ENCODE data around the gene CYP51A1. TPM values are rescaled to one million over a fixed set of nuclear protein-coding genes. Genes with fewer than 3 reads are reported as not detected.

Gene CYP51A1
- total and polyA plus RNA-seq, 4 donors, result 56.4 to 338 (median 170) TPM

DNA sequence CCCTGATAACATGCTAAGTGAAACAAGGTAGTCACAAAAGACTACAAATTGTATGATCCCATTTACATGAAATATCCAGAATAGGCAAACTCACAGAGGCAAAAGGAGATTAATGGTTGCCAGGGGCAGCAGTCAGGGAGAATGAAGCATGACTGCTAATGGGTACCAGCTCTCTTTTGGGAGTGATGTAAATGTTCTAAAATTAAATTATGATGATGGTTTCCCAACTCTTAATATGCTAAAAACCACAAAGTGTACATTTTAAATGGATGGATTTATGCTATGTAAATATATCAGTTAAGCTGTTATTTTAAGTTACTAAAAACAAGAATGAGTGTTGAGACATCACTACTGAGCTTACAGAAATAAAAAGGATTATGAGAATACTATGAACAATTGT is 12.6 kb downstream of the CYP51A1 start:
- no peaks in the 10 kb centered on the region for H3K27me3 ChIP-seq (ENCODE audit: control insufficient read depth in 4 of 4, insufficient read depth in 4 of 4, low read length in 3 of 4)
- H3K9ac ChIP-seq (ENCODE audit: low read depth in 1 of 2, low read length in 2 of 2), result no peak overlapping the region
- H3K36me3 ChIP-seq (ENCODE audit: control insufficient read depth in 4 of 4, insufficient read depth in 3 of 4, low read depth in 1 of 4, low read length in 3 of 4), result peaks cover 3 to 59% (median 42%) of the 10 kb centered on the region in 4 donors
- no peaks in the 10 kb centered on the region for H3K9me3 ChIP-seq (ENCODE audit: control insufficient read depth in 4 of 4, low read length in 3 of 4)
- no peak overlapping the region for H3K27ac ChIP-seq (ENCODE audit: low read depth in 1 of 2, low read length in 2 of 2)
- H3K4me1 ChIP-seq (ENCODE audit: control insufficient read depth in 4 of 4, insufficient read depth in 4 of 4, low read length in 3 of 4), result peaks cover 0 to 4% (median under 1%) of the 10 kb centered on the region in 4 donors
- H3K4me3 ChIP-seq (ENCODE audit: low read depth in 1 of 3, low read length in 3 of 3), result no peak overlapping the region
- TF ChIP-seq JUND (IDR thresholded peaks at IDR 0.05) (no peak), EGR1 (IDR thresholded peaks at IDR 0.05; ENCODE audit: low read depth in 2 of 2) (no peak), YY1 (IDR thresholded peaks at IDR 0.05) (no peak), CTCF (IDR thresholded peaks at IDR 0.05; ENCODE audit: low read depth, low read length, missing input control) (no peak), HNF4A (conservative IDR thresholded peaks at IDR 0.05) (no peak), ZBTB33 (IDR thresholded peaks at IDR 0.05) (no peak), FOXA1 (IDR thresholded peaks at IDR 0.05) (no peak), RAD21 (IDR thresholded peaks at IDR 0.05) (no peak), GABPA (IDR thresholded peaks at IDR 0.05 in 1 of 2, conservative IDR thresholded peaks at IDR 0.05 in 1 of 2) (no peak)
- TF ChIP-seq, protein P1, sequence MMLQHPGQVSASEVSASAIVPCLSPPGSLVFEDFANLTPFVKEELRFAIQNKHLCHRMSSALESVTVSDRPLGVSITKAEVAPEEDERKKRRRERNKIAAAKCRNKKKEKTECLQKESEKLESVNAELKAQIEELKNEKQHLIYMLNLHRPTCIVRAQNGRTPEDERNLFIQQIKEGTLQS (IDR thresholded peaks at IDR 0.05), result no peak
- DNase-seq (ENCODE audit: low spot score), result no peak

DNA sequence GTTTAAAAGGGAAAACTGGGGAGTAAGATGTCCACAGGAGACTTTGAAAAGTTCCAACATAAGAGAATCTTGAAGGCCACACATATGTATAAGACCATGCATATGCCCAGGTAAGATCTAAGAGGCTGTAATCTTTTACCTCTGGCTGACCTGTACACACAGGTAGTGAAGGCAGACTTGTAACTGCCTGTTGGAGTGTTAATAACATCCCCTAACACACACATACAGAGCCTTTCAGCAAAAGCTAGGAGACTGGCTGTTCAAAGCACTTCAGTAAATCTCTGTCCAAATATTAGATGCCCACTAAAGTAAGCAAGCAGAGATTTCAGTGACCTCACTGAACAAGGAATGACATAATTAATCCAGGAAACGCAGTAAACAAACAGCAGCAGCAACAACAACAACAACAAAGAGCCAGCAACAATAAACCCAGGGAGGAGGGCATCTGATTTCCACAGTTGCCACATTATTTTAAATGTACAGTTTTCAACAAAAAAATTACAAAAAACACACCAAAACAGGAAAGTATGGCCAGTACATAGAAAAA is 15.0 kb downstream of the CYP51A1 start:
- TF ChIP-seq YY1 (IDR thresholded peaks at IDR 0.05), result no peak
- DNase-seq (ENCODE audit: low spot score), result no peak
- no peaks in the 10 kb centered on the region for H3K9me3 ChIP-seq (ENCODE audit: control insufficient read depth in 4 of 4, low read length in 3 of 4)
- H3K4me3 ChIP-seq (ENCODE audit: low read depth in 1 of 3, low read length in 3 of 3), result no peak overlapping the region
- H3K36me3 ChIP-seq (ENCODE audit: control insufficient read depth in 4 of 4, insufficient read depth in 3 of 4, low read depth in 1 of 4, low read length in 3 of 4), result peaks cover 3 to 49% (median 39%) of the 10 kb centered on the region in 4 donors
- no peaks in the 10 kb centered on the region for H3K27me3 ChIP-seq (ENCODE audit: control insufficient read depth in 4 of 4, insufficient read depth in 4 of 4, low read length in 3 of 4)
- no peak overlapping the region for H3K27ac ChIP-seq (ENCODE audit: low read depth in 1 of 2, low read length in 2 of 2)
- peaks cover 0 to 4% (median under 1%) of the 10 kb centered on the region in 4 donors for H3K4me1 ChIP-seq (ENCODE audit: control insufficient read depth in 4 of 4, insufficient read depth in 4 of 4, low read length in 3 of 4)
- no peak overlapping the region for H3K9ac ChIP-seq (ENCODE audit: low read depth in 1 of 2, low read length in 2 of 2)
- 93% methylated on average over 1 of the region's 1 CpG for WGBS

GRCh38 chr7:92116949-92117348 is 17.3 kb downstream of the CYP51A1 start:
- no peaks in the 10 kb centered on the region for H3K27me3 ChIP-seq (ENCODE audit: control insufficient read depth in 4 of 4, insufficient read depth in 4 of 4, low read length in 3 of 4)
- H3K4me1 ChIP-seq (ENCODE audit: control insufficient read depth in 4 of 4, insufficient read depth in 4 of 4, low read length in 3 of 4), result peaks cover 0 to 4% (median under 1%) of the 10 kb centered on the region in 4 donors
- peaks cover 3 to 34% (median 26%) of the 10 kb centered on the region in 4 donors for H3K36me3 ChIP-seq (ENCODE audit: control insufficient read depth in 4 of 4, insufficient read depth in 3 of 4, low read depth in 1 of 4, low read length in 3 of 4)
- no peak overlapping the region for H3K4me3 ChIP-seq (ENCODE audit: low read depth in 1 of 3, low read length in 3 of 3)
- H3K9me3 ChIP-seq (ENCODE audit: control insufficient read depth in 4 of 4, low read length in 3 of 4), result no peaks in the 10 kb centered on the region
- no peak for DNase-seq (ENCODE audit: low spot score)
- no peak for TF ChIP-seq JUND (IDR thresholded peaks at IDR 0.05)
- no peak for TF ChIP-seq SP1 (IDR thresholded peaks at IDR 0.05)
- TF ChIP-seq RAD21 (IDR thresholded peaks at IDR 0.05), result no peak
- TF ChIP-seq TAF1 (conservative IDR thresholded peaks at IDR 0.05), result no peak
- TF ChIP-seq EGR1 (IDR thresholded peaks at IDR 0.05; ENCODE audit: low read depth in 2 of 2), result no peak
- TF ChIP-seq MAX (IDR thresholded peaks at IDR 0.05), result no peak
- no peak for TF ChIP-seq HNF4G (IDR thresholded peaks at IDR 0.05)
- TF ChIP-seq CTCF (IDR thresholded peaks at IDR 0.05; ENCODE audit: low read depth, low read length, missing input control), result no peak
- TF ChIP-seq, protein P2, sequence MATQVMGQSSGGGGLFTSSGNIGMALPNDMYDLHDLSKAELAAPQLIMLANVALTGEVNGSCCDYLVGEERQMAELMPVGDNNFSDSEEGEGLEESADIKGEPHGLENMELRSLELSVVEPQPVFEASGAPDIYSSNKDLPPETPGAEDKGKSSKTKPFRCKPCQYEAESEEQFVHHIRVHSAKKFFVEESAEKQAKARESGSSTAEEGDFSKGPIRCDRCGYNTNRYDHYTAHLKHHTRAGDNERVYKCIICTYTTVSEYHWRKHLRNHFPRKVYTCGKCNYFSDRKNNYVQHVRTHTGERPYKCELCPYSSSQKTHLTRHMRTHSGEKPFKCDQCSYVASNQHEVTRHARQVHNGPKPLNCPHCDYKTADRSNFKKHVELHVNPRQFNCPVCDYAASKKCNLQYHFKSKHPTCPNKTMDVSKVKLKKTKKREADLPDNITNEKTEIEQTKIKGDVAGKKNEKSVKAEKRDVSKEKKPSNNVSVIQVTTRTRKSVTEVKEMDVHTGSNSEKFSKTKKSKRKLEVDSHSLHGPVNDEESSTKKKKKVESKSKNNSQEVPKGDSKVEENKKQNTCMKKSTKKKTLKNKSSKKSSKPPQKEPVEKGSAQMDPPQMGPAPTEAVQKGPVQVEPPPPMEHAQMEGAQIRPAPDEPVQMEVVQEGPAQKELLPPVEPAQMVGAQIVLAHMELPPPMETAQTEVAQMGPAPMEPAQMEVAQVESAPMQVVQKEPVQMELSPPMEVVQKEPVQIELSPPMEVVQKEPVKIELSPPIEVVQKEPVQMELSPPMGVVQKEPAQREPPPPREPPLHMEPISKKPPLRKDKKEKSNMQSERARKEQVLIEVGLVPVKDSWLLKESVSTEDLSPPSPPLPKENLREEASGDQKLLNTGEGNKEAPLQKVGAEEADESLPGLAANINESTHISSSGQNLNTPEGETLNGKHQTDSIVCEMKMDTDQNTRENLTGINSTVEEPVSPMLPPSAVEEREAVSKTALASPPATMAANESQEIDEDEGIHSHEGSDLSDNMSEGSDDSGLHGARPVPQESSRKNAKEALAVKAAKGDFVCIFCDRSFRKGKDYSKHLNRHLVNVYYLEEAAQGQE (IDR thresholded peaks at IDR 0.05), result no peak
- no peak for TF ChIP-seq RXRA (IDR thresholded peaks at IDR 0.05)
- H3K9ac ChIP-seq (ENCODE audit: low read depth in 1 of 2, low read length in 2 of 2), result no peak overlapping the region
- 97% methylated on average over 3 of the region's 3 CpGs for WGBS
- no peak overlapping the region for H3K27ac ChIP-seq (ENCODE audit: low read depth in 1 of 2, low read length in 2 of 2)
